NCI-H2107 (cell line): Measurements from ENCODE around the gene PRDM2.

Experiments
- DNase-seq: peaks from one replicate; lab custom pipeline; 2025; lab: John Stamatoyannopoulos, UW

PRDM2 gene

DNA sequence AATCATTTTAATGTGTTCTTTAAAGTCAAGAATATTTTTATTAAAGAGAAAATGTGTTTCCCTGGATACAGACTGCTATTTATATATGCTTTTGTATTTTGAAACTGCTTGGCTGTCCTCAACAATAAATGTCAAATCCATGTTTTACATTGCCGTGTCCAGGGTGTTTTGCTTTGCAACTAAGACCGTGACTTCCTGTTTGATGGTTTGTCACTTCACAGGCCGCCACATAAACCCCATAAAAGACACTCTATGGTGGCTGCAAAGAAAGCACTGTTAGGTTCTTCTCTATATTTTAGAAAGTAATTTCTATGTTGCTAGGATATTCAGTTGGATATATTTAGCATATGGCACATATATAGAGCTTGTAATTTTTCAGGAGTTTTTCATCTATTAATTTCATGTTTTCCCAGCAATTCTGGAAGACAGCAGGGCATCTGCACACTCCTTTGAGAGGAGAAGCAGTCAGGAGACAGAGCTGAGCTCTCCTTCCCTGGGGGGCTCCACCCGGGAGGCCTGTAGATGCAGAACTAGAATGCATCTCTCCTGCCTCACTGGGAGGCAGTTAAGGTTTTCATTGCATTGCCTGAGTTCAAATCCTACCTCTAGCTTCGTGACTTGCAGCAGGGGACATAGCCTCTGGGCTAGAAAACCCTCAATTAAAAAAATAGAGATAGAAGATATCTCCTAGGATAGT lies 33.1 kb downstream of the PRDM2 start:
- DNase-seq, result no peak

DNA sequence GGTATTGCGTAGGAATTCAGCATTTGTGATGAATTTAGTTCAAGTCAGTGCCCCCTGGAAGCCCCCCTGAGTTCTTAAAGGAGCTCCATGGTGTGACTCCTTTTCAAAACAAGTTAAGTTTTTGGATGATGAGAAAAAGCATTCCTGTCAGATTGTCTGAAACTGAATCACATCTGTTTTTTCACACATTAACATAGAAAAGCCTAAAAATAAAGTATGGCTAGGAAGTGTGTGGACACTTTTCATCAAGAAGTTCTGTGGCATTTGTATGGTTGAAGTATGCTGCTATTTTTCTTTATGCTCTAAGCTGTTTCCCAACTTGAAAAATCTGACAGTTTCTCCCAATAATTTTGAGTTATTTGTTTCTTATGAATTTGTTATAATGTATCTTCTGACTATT lies 33.7 kb downstream of the PRDM2 start:
- no peak for DNase-seq

GRCh38 chr1:13735168-13735930 lies 35.4 kb downstream of the PRDM2 start:
- no peak for DNase-seq

DNA sequence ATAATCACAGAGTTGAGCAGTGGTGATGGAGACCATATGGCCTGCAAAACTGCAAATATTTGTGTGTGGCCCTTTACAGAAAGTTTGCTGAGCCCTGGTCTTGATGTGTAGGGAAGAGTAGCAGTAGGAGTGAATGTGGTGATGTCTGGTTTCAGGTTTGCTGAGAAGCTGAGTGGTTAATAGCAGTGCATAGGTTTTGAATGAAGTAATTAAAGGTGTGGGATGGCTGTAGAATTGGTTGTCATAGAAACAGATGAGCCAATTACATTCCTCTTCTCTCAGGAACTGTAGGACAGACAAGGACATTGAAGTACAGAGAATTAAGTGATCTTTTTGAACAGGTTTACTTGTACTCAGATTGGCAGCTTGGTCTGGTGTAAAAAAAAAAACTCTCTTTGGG lies 37.4 kb downstream of the PRDM2 start:
- DNase-seq, result no peak

GRCh38 chr1:13746342-13746741 lies 46.4 kb downstream of the PRDM2 start:
- no peak for DNase-seq

GRCh38 chr1:13748610-13749505 lies 48.9 kb downstream of the PRDM2 start:
- DNase-seq, result peak; percentile 84

DNA sequence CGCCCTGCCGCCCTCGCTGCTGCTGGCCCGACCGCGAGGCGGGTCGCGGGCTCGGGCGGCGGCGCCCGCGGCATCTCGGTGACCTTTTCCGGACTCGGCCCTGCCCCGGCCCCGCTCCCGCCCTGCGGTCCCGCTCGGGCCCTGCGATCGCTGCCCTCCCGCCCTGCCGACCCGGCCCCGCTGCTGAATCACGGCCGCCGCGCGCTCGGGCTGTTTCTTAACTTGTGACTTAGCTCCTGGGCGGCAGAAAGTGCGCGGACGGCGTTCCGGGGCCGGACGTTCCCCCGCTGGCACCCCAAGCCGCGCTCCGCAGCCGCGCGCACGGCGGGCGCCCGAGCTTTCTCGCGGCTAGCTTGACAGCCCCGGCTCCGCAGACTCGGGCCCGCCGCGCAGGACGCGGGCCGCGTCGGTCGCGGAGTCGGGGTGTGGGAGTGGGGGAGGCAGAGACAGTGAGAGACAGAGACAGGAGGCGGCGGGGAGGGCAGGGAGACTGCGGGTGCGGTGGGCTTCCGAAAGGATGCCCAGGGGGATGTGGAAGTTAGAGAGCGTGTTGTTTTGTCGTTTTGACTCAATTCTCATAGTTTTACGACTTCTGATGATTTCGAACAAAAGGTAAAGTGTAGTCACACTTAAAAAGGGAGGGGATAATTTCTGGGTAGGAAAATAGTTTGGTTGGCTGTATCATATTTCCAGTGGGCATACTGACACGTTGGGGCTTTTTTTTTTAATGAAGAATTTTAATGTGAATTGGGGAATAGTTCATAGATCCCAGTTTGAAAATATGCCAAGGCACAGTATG lies 49.8 kb downstream of the PRDM2 start:
- no peak for DNase-seq

DNA sequence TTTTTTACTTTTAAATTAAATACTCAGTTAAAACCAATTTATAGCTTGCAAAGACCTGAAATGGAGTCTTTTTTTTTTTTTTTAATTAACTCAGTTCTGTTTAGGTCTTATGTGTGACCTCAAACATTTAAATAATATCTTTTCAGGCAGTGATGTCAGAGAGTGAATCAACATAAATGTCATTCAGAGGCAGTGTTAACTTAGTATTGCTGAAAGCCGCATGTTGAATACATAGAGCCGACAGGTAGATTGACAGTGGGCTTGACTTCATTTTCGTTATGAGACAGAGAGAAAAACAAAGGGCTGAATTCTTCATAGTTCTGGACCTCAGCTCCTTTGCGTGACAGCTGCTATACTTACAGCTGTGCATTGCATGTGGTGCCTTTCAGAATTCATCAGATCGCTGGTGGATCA lies 51.5 kb downstream of the PRDM2 start:
- no peak for DNase-seq

DNA sequence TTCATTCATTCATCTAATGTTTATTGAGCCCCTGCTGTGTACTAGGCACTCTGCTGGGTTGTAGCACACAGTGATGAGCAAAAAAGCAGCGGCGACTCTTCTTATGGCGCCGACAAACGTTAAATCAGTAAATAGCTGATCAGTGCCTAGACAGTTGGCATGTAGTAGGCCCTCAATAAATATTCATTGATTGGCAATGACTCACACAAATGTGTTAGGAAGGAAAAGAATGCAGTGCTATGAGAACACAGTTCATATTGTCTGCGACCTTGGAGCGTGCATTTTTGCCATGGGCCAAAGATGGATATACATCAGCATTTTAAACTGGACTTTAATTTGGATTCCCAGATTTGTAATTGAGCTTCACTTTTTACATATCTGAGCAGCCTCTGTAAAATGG lies 52.0 kb downstream of the PRDM2 start:
- DNase-seq, result no peak

DNA sequence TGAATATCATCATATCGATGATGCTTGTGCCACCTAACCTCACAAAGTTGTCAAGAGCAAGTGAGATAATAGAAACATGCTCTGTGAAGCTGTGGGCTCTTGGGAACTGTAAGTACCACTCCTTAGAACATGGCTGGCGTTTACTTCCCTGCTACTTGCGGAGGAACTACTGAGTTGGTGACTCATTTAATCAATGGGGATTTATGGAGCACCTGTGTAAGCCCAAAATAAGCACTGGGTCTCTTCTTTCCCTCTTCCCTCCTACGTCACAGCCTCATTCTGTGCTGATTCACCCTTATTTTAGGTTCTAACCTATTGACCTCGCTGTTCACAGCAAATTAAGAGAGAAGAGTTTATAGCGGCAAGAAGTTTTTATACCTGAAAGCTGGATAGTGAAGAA lies 52.9 kb downstream of the PRDM2 start:
- no peak for DNase-seq

- DNase-seq, result no peak
These were observed 53.8 kb downstream of the PRDM2 start for GRCh38 chr1:13753636-13754402.

GRCh38 chr1:13754510-13755103 lies 54.6 kb downstream of the PRDM2 start:
- DNase-seq, result no peak

- DNase-seq, result no peak
These were observed 56.7 kb downstream of the PRDM2 start for GRCh38 chr1:13756557-13757315.

DNA sequence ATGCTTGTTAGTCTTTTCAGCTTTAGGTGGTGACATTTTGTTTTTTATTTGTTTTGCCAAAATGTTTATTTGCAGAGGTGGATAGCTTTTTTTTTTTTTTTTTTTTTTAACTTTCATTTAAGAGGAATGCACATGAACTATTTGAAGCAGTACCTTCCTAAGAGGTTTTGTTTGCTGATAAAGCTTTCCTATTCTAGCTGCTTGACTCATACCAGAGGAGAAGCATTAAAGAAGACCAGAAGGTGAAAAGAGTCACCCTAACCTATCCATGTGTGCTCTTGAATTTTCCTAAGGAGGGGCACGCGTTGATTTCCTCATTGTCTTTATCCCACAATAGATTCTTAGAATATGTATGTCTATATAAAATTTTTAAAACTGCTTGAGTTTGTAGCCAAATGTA lies 57.7 kb downstream of the PRDM2 start:
- DNase-seq, result no peak

DNA sequence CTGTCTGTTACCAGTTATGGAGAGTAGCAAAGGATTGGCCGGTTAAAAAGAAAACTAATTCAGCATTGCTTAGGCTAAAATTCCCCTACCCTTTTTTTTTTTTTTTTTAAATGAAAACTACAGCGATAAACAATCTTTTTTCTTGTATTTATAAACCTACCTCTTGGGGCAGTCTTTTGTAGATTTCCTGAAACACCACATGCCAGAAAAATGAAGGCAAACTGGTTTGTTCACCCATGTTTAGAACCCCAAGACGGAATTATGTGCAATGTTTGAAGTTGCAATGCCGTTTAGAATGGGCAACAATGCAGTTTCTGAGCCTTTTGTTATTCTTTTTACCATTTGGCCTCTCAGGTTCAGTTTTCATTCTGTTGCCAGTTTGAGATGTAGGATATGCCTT lies 59.1 kb downstream of the PRDM2 start:
- no peak for DNase-seq

- no peak for DNase-seq
These were observed 60.4 kb downstream of the PRDM2 start for GRCh38 chr1:13760340-13760739.

- no peak for DNase-seq
These were observed 60.9 kb downstream of the PRDM2 start for GRCh38 chr1:13760921-13761320.

DNA sequence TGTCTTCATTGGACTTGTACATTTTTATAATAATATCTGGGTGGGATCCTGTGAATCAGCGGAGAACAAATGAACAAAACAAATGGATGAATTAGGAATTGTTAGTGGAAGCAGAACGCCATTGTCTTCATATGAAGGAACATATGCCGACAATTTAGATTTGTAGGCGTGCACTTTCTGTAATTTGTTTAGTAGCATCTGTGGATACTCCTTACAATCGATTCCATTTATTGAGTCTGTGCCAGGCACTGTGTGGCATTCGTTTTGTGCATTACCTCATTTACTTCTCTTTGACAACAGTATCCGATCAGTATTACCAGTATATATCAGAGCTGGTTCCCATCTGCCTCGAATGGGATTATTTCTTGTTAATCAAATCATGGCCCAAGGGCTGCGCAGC lies 61.9 kb downstream of the PRDM2 start:
- DNase-seq, result no peak

GRCh38 chr1:13762642-13763041 lies 62.7 kb downstream of the PRDM2 start:
- DNase-seq, result no peak

- DNase-seq, result no peak
These were observed 63.2 kb downstream of the PRDM2 start for GRCh38 chr1:13763222-13763621.
